ENCODE results near the gene CFAP73.

DNA sequence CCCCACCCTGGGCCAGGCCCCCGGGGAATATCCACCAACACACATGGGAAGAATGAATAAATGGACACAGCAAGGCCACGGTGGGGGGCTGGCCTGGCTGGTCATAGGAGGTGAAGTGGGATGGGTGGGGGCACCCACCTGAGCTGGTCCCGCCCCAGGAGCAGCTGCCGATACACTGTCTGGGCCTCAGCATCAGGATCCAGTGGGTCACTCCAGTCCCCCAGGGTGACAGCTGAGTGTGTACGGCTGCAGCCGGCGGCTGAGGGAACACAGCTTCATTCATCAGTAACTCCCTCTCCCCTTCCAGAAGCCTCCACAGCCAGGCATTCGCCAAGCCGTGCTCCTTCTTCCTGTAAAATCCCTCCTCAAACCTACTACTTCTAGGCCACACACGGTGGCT, 47.8 kb upstream of the CFAP73 start:
- TF ChIP-seq, protein P1, sequence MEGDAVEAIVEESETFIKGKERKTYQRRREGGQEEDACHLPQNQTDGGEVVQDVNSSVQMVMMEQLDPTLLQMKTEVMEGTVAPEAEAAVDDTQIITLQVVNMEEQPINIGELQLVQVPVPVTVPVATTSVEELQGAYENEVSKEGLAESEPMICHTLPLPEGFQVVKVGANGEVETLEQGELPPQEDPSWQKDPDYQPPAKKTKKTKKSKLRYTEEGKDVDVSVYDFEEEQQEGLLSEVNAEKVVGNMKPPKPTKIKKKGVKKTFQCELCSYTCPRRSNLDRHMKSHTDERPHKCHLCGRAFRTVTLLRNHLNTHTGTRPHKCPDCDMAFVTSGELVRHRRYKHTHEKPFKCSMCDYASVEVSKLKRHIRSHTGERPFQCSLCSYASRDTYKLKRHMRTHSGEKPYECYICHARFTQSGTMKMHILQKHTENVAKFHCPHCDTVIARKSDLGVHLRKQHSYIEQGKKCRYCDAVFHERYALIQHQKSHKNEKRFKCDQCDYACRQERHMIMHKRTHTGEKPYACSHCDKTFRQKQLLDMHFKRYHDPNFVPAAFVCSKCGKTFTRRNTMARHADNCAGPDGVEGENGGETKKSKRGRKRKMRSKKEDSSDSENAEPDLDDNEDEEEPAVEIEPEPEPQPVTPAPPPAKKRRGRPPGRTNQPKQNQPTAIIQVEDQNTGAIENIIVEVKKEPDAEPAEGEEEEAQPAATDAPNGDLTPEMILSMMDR (IDR thresholded peaks at IDR 0.05) = no peak
- TF ChIP-seq POLR2A (IDR thresholded peaks at IDR 0.05) = no peak

Data from breast epithelium (tissue), 3 donors.